Embryonic facial prominence (tissue), 1 donor: ENCODE results near the gene ATP10B.
"Not testable (repeated sequence)": the region's sequence is repeated elsewhere in the genome, so short reads cannot be mapped to it uniquely, and the experiment has no call there.

ENCODE experiments used
- DNase-seq: peaks from one replicate; pipeline ENCODE4 v3.0.0-alpha.2; 2016; ENCODE audit errors: extremely low spot score

The ATP10B gene

DNA sequence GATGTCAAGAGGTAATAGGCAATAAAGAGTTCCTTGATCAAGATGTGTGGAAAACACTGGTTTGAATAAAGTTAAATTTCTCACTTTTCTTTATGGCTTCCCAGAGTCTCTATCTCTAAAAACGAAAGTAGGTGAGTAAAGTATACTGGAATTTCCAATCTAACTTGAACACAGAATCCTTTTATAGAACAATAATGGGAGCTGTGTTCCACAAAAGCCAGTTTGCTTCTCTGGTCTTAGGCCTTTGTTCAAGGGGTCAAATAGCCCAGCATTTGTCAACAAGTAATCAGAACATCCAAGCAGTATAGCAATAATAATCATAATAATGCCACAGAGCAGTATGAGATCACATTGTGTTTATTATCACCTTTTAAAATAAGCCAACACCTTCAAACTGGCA is 20.2 kb downstream of the ATP10B start:
- no peak for DNase-seq

DNA sequence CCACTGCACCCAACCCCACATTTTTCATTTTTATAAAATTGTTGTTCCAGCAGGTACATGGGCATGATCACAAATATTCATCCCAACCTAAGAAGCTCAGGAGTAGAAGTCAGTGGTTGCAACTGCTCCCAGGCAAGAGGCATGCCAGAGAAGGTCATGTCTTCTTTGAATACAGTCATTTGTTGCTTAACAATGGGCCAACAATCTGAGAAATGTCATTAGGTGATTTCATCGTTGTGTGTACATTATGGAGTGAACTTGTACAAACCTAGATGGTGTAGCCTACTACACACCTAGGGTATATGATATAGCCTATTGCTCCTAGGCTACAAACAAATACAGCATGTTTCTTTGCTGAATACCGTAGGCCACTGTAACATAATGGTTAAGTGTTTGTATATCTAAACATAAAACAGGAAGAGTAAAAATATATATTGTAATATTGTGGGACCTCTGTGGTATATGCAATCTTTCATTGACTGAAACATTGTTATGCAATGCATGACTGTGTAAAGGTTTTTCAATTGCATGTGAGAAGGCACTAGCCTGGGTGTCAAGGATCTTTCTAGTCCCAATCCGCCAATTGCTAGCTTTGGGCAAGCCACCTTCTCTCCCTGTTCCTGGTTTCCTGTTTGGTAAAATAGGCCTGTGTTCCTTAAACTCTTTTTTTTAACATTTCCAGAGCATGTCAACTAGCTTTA is 27.6 kb downstream of the ATP10B start:
- DNase-seq: no peak

DNA sequence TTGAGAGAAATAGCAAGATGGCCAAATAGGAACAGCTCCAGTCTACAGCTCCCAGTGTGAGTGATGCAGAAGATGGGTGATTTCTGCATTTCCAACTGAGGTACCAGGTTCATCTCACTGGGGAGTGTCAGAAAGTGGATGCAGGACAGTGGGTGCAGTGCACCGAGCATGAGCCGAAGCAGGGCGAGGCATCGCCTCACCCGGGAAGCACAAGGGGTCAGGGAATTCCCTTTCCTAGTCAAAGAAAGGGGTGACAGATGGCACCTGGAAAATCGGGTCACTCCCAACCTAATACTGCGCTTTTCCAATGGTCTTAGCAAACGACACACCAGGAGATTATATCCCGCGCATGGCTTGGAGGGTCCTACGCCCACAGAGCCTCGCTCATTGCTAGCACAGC is 39.0 kb downstream of the ATP10B start:
- not testable (repeated sequence) for DNase-seq

DNA sequence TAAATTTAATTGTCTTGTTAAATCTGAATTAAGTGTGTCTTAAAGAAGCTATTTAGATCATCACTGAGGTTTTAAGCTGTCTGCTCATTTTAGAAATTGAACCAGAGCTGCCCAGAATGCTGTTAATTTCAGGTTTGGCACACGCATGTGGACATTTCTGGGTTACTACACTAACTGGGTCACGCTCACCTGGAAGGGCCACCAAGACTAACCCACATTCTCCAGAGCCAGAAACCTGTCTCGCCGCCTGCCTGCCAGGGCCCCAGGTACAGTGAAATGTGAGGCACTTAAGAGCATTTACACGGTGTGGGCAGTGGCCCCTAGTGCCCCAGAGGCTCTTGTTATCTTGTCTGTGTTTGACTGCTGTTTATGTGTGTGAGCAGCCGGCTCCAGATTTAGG is 46.6 kb downstream of the ATP10B start:
- no peak for DNase-seq

DNA sequence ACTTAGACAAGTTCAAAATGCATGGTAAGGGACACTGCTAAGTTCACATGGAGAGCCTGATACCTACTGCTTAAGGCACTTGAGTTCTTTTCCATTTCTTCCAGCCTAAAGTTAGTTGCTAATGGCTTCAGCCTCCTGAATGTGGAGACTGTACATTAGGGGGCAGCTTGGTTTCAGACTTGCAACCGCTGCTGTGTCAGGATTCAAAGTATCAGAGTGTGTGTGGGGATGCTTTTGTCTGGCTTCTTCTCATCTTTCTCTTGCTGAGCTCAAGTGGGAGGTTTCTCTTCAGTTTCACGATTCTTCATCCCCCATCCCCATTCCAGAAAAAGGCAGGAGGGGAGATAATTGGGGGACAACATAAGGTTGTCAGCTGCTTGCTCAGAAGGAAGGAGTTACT is 49.4 kb downstream of the ATP10B start:
- DNase-seq: no peak

DNA sequence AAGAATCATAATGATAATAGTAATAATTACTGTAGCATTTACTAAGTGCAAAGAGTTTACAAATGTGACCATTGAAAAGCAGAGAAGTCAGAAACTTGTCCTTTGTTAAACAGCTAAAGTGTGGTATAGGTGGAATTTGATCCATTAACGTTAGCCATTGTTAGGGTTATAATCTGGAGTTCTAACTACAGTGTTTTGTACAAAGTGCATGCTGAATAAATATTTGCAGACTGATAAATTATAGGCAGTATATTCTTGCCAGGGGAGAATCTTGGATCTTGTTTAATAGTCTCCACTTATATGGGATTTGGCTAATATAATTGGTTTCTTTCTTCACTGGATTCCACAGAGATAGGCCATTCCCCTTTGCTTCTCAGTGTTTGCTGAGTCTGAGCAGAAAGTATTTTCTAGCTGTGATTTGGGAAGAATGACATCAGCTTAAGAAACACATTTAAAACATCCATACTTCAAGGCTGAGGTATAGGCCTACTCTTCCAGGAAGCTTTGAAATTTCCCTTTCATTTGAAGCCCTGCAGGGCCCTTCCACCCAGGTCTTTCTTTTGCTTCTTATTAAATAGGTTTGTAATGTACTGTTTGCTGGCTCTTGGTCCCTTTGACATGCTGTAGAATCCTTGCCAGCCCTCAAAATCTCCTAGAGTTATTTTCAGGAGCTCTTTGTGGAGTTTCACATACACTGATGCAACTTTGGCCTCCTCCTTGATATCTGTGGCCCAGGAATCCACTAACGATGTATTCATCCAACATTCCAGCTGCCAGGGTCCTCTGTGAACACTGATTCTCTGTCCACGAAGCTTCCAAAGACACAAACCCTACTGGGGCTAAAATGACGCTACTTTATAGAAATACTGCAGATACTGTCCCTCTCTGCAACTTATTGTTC is 51.4 kb downstream of the ATP10B start:
- no peak for DNase-seq

DNA sequence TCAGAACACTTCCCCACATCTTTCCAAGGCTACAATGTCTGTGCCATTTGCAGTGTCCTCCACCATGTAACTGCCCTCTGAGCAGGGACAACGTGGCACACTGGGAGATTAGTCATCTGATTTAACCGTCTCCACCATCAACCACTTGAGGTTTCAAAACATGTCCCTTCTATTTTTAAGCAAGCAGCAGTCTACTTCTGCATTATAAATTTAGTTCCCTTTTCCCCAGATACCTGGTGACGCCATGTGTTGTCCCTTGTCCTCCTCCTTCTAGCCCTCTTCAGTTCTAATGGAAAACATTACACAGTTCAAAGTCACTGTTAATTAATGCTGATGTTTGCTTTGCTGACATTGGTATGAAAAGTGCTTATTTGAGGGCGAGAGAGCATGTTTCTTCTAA is 52.8 kb downstream of the ATP10B start:
- no peak for DNase-seq

DNA sequence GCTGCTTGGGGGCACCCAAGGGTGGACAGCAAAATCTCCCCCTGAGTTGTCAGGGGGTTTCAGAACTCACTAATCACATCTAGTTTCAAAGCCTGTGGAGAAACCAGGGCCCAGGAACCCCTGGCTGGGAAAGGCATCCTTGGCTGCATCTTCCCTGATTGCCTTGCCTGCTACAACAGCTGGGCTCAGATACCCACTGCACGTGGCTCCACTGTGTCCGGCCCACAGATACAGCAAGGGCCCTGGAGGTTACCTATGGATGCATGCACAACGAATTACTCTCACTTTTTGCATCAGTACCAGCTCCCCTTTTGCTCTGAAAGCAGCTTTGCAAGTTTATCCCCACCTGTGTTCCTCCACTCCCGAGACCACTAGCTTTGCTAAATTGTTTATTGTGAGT is 55.0 kb downstream of the ATP10B start:
- no peak for DNase-seq

DNA sequence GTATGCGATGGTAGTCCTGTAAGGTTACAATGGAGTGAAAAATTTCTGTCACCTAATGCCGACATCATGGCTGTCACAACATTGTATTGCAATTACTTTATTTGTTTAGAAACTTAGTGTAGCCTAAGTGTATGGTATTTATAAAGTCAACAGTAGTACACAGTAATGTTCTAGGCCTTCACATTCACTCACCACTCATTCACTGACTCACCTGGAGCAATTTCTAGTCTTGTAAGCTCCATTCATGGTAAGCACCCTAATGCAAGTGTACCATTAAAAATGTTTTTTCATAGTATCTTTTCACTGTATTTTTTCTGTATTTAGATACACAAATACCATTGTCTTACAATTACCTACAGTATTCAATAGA is 58.5 kb downstream of the ATP10B start:
- DNase-seq: no peak

DNA sequence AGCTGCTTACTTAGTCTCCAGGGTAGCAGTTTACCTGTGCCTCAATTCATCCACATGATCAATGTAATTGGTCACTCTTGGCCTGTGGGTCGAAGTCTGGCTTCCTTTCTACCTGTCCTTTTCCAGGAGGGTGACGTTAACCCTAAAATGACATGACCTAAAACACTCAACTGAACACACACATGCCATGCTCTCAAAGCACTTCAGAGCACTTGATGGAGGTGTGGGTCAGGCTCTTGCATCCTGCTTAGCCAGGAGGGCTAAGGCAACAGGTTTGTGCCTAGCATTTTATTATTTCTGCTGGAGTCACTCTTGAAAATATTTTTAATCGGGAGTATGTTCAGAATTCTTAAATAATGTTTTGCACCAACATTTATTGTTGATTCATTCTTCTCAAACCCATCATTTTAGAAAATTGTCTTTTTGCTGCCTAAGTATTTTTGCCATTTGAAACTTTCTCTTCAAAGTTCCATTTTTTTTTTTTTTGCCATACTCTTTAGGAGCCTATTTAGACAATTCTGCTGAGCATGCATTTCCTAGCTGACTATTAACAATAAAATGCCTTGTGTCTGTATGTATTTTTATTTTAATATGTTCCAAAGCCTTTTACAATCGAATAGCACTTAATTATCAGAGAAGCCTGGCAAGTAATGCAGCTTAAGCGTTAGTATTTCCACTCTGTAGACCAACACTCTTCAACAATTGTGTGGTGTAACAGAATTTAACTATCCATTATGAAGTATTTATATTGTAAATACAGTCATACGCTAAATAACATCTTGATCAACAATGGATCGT is 59.1 kb downstream of the ATP10B start:
- no peak for DNase-seq

DNA sequence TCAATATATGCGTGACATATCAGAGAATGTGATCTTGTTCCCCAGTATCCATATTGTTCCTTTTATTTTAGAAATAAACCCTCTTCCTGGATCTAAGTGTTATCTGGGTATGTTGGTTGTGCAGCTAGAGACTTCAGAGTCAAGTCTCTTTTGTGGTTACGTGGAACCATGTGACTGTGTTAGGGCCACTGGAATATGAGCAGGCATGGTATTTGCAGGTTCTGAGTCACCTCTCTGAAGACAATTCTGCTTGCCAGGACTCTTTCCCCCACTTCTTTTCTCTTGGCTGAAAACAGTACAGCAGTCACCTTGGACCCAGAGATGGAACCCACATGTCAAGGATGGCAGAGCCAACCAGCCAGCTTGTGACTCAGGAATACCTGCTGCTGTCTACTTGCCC is 59.7 kb downstream of the ATP10B start:
- DNase-seq: no peak

DNA sequence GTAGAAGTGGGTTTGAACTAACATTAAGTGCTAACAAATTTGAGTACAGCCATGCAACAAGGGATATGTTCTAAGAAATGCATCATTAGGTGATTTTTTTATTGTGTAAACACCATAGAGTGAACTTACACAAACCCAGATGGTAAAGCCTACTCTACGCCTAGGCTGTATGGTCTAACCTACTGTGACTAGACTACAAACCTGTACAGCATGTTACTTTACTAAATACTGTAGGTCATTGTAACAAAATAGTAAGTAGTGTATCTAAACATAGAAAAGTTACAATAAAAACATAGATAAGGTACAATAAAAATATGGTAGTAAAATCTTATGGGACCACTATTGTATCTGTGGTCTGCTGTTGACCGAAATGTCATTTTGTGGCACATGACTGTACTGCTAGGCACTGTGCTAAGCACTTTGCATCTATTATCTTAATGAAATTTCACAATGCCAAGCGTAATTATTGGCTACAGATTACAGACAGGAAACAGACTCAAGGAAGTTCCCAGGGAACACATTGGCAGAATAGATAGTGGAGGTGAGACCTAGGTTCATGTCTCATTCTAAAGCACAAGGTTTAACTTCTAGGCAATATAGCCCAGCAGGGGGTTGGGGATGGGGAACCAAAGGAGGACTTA is 62.7 kb downstream of the ATP10B start:
- no peak for DNase-seq

DNA sequence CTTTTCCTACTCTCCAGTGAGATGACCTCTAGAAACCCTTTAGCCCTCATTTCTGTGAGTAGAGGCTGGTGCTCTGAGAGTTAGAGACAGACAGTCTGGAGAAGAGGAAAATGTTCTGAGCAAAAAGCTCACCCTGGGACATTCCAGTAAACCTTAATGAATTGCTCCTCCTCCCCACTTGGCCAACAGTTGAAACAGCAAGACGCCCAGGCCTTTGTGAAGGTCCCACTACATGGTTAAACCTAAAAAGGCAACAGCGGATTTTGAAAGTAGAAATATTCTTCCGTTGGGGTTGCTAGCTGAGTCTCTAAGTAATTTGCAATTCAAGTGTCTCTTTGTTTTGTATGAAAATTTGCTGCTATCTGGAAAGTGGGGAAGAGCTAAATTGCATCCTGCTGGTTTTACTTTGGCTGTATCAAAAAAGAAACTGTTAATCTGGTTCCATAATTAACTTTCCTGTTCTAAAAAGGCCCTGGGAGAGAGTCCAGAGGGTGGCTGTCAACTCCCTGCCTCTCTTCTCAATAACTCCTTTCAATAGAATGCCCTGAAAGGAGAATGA is 63.8 kb downstream of the ATP10B start:
- no peak for DNase-seq

DNA sequence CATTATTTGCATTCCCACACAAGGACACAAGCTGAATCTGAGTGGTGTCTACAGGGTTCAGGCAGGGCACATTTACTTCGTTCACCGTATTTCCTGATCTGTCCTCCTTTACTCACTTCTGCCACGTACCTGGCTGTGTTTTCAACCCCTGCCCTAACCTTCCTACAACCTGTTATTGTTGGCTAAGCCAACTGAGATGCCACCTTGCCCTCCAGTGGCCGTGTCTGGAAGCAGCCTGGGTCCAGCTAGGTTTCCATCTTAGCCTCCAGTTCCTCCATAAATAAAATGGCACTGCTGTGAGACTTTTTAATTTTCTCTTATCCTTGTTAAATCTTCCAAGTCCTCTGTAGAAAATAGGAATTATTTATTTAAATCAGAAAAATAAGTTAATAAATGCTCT is 64.8 kb downstream of the ATP10B start:
- DNase-seq: no peak

DNA sequence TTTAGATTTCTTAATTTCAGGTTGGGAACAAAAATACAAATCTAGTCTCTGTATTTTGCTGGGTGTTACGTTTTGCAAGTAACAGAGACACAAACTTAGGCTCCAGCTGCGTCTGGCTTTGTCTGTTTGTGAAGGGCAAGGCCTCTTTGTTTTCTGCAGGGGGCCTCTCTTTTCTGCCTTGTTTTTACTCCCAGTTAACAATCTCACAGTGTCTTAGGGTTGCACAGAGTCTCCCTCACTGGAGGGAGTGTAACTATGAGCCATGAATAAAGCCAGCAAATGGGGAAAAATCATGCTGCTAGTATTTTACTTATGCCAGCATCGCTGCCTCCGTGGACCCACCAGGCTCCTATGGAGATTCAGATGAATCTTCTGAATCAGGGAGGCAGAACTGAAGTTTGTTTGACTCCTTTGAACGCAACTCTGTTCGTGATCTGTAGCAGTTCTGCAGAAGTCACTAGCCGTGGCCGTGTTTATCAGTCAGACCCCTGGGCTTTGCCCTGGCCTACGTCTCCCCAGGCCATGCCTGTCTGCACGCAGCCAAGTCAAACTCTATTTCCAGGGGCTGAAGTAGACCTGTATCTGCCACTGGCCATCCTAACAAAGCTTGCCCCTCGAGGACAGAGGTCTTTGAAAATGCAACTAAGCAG is 77.2 kb downstream of the ATP10B start:
- no peak for DNase-seq

DNA sequence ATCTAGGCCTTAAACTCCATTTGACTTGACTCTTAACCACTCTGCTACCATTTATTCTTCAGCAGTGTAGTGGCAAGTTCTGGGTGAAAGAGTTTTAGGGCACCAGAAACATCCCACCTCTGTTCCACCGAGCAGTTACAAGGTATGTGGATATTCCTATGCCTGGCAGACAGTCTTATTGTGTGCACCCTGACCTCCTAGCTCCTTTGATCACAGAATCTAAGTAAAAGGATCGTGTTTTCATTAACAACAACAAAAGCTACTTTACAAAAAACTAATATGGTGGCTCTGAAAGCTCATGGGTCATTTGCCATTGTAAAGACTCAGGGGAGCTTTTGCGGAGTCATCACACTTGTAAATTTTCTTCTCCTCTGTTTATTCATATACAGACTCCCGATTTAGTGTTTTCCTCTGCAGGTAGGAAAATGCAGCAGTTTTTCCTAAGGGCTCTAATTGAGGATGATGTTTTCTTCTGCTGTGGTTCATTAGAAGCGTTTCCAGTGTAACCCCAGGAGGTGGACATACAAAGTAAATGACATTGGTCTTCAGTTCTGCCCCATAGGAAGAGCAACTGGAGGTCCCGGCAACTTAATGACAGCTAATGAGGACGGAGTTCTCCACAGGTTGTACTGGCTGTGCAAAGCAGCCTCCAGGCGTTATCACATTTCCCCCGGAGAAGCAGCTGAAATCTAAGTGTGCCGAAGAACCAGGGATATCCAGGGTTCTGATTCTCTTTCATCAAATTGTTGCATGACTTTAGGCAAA is 78.2 kb downstream of the ATP10B start:
- no peak for DNase-seq

DNA sequence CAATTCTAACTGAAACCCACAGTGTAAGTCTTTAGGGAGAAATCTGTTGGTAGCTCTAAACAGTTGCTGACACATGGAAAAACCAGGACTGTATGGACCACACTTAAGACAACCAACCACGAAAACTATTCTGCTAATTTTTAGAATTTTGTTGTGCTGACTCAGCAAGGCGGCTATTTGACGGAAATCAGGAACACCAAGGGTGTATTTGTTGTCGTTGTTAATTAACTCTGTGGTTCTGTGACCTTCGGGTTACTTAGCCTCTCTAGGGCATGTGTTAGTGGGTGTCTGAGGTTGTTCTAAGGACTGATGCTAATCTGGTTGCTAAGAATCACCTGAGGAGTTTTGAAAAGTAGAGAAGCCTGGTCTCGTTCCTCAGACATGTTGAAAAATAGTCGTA is 79.2 kb downstream of the ATP10B start:
- DNase-seq: no peak

DNA sequence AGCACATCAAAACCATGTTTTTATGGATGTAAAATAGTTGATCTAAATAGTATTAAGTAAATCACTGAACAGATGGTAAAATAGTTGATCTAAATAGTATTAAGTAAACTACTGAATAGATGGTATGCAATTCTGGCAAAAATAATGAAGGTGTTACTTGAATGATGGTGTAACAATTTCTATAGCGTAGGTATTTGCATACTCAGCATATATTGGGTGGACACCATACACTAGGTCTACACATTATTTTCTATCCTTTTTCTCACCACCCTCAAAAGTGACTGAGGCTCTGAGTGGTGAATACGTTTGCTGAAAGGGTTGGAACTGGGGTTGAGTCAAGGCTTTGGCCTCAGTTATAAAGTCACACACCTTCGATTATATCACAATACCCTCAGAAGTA is 81.3 kb downstream of the ATP10B start:
- DNase-seq: no peak

DNA sequence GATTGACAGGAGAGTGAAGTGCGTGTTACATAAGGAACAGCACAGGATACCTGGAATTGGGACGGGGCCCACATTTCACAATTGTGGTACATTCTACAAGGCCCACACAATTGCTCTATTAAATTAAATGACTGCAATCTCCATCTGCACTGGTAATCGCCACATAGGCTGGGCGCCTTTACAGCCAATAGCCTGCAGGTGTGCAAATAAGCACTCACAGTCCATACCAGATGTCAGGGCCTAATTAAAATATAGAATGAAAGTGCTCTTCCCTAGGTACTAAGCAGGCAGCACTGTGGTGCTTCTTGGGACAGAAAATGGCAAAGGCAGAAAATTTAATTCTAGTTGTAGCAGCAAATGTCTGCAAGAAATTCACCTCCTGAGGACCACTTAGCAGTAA is 82.7 kb downstream of the ATP10B start:
- no peak for DNase-seq

DNA sequence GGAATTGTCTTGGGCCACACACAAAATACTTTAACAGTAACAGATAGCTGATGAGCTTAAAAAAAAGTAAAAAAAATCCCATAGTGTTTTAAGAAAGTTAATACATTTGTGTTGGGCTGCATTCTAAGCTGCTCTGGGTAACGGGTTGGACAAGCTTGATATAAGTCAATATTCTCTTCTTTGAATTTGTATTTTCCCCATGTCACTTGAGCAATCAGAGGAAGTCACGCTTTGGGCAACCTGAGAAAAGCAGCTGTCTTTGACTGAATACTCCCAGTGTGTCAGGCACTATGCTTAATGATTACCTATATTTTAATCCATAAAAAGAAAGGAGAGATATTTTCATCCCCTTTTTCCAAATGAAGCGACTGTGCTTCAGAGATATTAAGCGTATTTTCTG is 84.9 kb downstream of the ATP10B start:
- no peak for DNase-seq
